ENCODE data around the gene ECSCR. TPM values are rescaled to one million over a fixed set of nuclear protein-coding genes. Genes with fewer than 3 reads are reported as not detected.
A peak's percentile ranks its signal among the peaks of the same experiment; 100 is the strongest.

ECSCR gene
- total RNA-seq, 1 experiment from 2014 or later: not detected

- POLR2A ChIA-PET: interaction anchor here (0.6 to 1.6 kb wide), 4 partner anchors 9 to 178 kb away, joined by 3 to 5 read pairs (median 4); partner anchors contain the start of gene DNAJC18
- Mint-ChIP-seq H3K27me3 (ENCODE audit: insufficient read depth, unreplicated experiment) (no peaks in the 10 kb centered on the region), H3K4me1 (ENCODE audit: insufficient read depth, unreplicated experiment) (no peaks in the 10 kb centered on the region), H3K4me3 (ENCODE audit: unreplicated experiment) (no peak overlapping the region), H3K36me3 (ENCODE audit: insufficient read depth, unreplicated experiment) (peaks cover 39% of the 10 kb centered on the region), H3K9me3 (ENCODE audit: unreplicated experiment) (no peaks in the 10 kb centered on the region), H3K27ac (ENCODE audit: low read depth, unreplicated experiment) (no peak overlapping the region)
- BruUV-seq (replicated peaks): no TSS peak
- TF ChIP-seq CTCF (IDR thresholded peaks at IDR 0.05; ENCODE audit: unreplicated experiment): no peak
- no peak for DNase-seq (ENCODE audit: unreplicated experiment)
- CTCF ChIA-PET: interaction anchor here (0.6 to 2.7 kb wide), 5 partner anchors 7 to 84 kb away, joined by 3 to 10 read pairs (median 8); partner anchors contain the start of gene STING1
- intact Hi-C loops (cut with micrococcal nuclease): no loop called here
Observed at GRCh38 chr5:139430015-139430414, 32.5 kb downstream of the ECSCR start.

GRCh38 chr5:139426203-139426885 is 36.2 kb downstream of the ECSCR start:
- peaks cover 55% of the 10 kb centered on the region for H3K36me3 Mint-ChIP-seq (ENCODE audit: insufficient read depth, unreplicated experiment)
- H3K27me3 Mint-ChIP-seq (ENCODE audit: insufficient read depth, unreplicated experiment): no peaks in the 10 kb centered on the region
- BruUV-seq (replicated peaks): no TSS peak

GRCh38 chr5:139425497-139425896 is 37.0 kb downstream of the ECSCR start:
- H3K9me3 Mint-ChIP-seq (ENCODE audit: unreplicated experiment): no peaks in the 10 kb centered on the region
- H3K27ac Mint-ChIP-seq (ENCODE audit: low read depth, unreplicated experiment): no peak overlapping the region
- intact Hi-C loops (cut with micrococcal nuclease): no loop called here
- no peak overlapping the region for H3K4me3 Mint-ChIP-seq (ENCODE audit: unreplicated experiment)
- ChIA-PET CTCF (interaction anchor here (0.6 to 11.6 kb wide), 4 partner anchors 16 to 210 kb away, joined by 3 to 434 read pairs (median 70); partner anchors contain the start of gene SPATA24), POLR2A (interaction anchor here (0.6 to 2.1 kb wide), 2 partner anchors 88 to 340 kb away, joined by 3 to 6 read pairs; no protein-coding TSS in a partner anchor)
- peaks cover 56% of the 10 kb centered on the region for H3K36me3 Mint-ChIP-seq (ENCODE audit: insufficient read depth, unreplicated experiment)
- no peak for DNase-seq (ENCODE audit: unreplicated experiment)
- no TSS peak for BruUV-seq (replicated peaks)
- H3K27me3 Mint-ChIP-seq (ENCODE audit: insufficient read depth, unreplicated experiment): no peaks in the 10 kb centered on the region
- TF ChIP-seq CTCF (IDR thresholded peaks at IDR 0.05; ENCODE audit: unreplicated experiment): no peak
- H3K4me1 Mint-ChIP-seq (ENCODE audit: insufficient read depth, unreplicated experiment): no peaks in the 10 kb centered on the region

More at GRCh38 chr5:139426203-139426885, 36.2 kb downstream of the ECSCR start:
- intact Hi-C loops (cut with micrococcal nuclease): no loop called here
- TF ChIP-seq CTCF (IDR thresholded peaks at IDR 0.05; ENCODE audit: unreplicated experiment): no peak
- Mint-ChIP-seq H3K27ac (ENCODE audit: low read depth, unreplicated experiment) (no peak overlapping the region), H3K4me3 (ENCODE audit: unreplicated experiment) (no peak overlapping the region), H3K4me1 (ENCODE audit: insufficient read depth, unreplicated experiment) (no peaks in the 10 kb centered on the region), H3K9me3 (ENCODE audit: unreplicated experiment) (no peaks in the 10 kb centered on the region)
- no peak for DNase-seq (ENCODE audit: unreplicated experiment)
- CTCF ChIA-PET: interaction anchor here (11.6 kb wide), 1 partner anchor 87 kb away, joined by 434 read pairs; no protein-coding TSS in a partner anchor
- POLR2A ChIA-PET: interaction anchor here (0.6 kb wide), 1 partner anchor 339 kb away, joined by 3 read pairs; no protein-coding TSS in a partner anchor

GRCh38 chr5:139422307-139422893 is 40.1 kb downstream of the ECSCR start:
- peak overlapping the region; percentile 57 for H3K27ac Mint-ChIP-seq (ENCODE audit: low read depth, unreplicated experiment)
- CTCF ChIA-PET: interaction anchor here (0.6 to 11.6 kb wide), 63 partner anchors 8 to 861 kb away, joined by 3 to 434 read pairs (median 4); partner anchors contain the start of genes DNAJC18, ECSCR, SPATA24 and STING1
- peak; percentile 84 for DNase-seq (ENCODE audit: unreplicated experiment)
- H3K27me3 Mint-ChIP-seq (ENCODE audit: insufficient read depth, unreplicated experiment): no peaks in the 10 kb centered on the region
- peaks cover 52% of the 10 kb centered on the region for H3K36me3 Mint-ChIP-seq (ENCODE audit: insufficient read depth, unreplicated experiment)
- no peak overlapping the region for H3K4me3 Mint-ChIP-seq (ENCODE audit: unreplicated experiment)
- TF ChIP-seq CTCF (IDR thresholded peaks at IDR 0.05; ENCODE audit: unreplicated experiment): peak; percentile 93
- H3K9me3 Mint-ChIP-seq (ENCODE audit: unreplicated experiment): no peaks in the 10 kb centered on the region
- intact Hi-C loops (cut with micrococcal nuclease): loop anchor here (1.0 to 2.0 kb wide), 4 partner anchors 91 to 343 kb away; no protein-coding TSS in a partner anchor
- no peaks in the 10 kb centered on the region for H3K4me1 Mint-ChIP-seq (ENCODE audit: insufficient read depth, unreplicated experiment)
- POLR2A ChIA-PET: interaction anchor here (0.5 to 2.2 kb wide), 12 partner anchors 13 to 215 kb away, joined by 3 to 13 read pairs (median 4); partner anchors contain the start of genes DNAJC18, PAIP2, SPATA24 and UBE2D2
- no TSS peak for BruUV-seq (replicated peaks)

Measured in MCF 10A (cell line).